Activated T-helper 2 cell treated with anti-CD3 and anti-CD28 coated beads, Interferon-gamma antibody, Interleukin-2, Interleukin-4, amounts not matched to agents 10 μg/mL and 5 μg/mL and 100 μg/mL, durations not matched to agents 14 hours and 24 hours and 36 hours (primary cell): ENCODE measurements around the gene RBFOX1. TPM values are rescaled to one million over a fixed set of nuclear protein-coding genes. Genes with fewer than 3 reads are reported as not detected.

Source experiments
- DNase-seq: peaks from one replicate; pipeline ENCODE4 v3.0.0; 2021; ENCODE audit warnings: low spot score
- H3K27ac Mint-ChIP-seq: one replicate; pipeline ENCODE4 v1.8.0; 2021; ENCODE audit warnings: mixed read lengths
- H3K27me3 Mint-ChIP-seq: one replicate; pipeline ENCODE4 v1.8.0; 2021; ENCODE audit warnings: low read depth, mixed read lengths
- H3K36me3 Mint-ChIP-seq: one replicate; pipeline ENCODE4 v1.8.0; 2021; ENCODE audit warnings: low read depth, mixed read lengths
- H3K4me1 Mint-ChIP-seq: one replicate; pipeline ENCODE4 v1.8.0; 2021; ENCODE audit warnings: low read depth, mixed read lengths
- H3K4me3 Mint-ChIP-seq: one replicate; pipeline ENCODE4 v1.8.0; 2021; ENCODE audit warnings: low read depth, mild to moderate bottlenecking, moderate library complexity, mixed read lengths
- H3K9me3 Mint-ChIP-seq: one replicate; pipeline ENCODE4 v1.8.0; 2021; ENCODE audit warnings: mixed read lengths
- intact Hi-C: fragments of 100-400 bp; cut with micrococcal nuclease; formaldehyde crosslinking; loops from one replicate; pipeline ENCODE4 v1.15.1; 2023
- total RNA-seq: library from RNA; stranded (reverse); gene quantifications from 2 replicates; pipeline ENCODE4 v1.2.3, GENCODE V29; 2022

Gene RBFOX1
- total RNA-seq, 1 donor from 2014 or later = not detected

DNA sequence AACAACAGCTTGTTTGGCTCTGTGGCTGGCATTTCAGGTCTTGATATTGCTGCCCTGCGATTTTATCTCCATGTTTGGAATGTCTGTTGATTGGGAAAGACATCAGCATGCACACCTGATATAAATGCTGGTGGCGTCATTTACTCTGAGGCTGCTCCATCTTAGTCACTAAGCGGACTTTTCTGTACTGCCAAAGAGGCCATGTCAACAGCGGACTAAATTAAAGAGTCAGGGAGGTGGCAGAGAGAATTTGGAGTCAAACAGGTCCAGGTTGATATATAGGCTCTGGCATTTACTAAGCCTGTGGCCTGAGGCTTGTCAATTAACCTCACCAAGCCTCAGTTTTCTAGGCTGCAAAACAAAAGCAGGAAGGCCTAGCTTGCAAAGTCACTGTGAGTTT is 6.2 kb downstream of the RBFOX1 start:
- Mint-ChIP-seq H3K36me3 (no peaks in the 10 kb centered on the region), H3K4me3 (no peak overlapping the region), H3K9me3 (peaks cover 50% of the 10 kb centered on the region), H3K27ac (no peak overlapping the region), H3K4me1 (no peaks in the 10 kb centered on the region), H3K27me3 (no peaks in the 10 kb centered on the region)
- no peak for DNase-seq
- intact Hi-C loops = no loop called here

DNA sequence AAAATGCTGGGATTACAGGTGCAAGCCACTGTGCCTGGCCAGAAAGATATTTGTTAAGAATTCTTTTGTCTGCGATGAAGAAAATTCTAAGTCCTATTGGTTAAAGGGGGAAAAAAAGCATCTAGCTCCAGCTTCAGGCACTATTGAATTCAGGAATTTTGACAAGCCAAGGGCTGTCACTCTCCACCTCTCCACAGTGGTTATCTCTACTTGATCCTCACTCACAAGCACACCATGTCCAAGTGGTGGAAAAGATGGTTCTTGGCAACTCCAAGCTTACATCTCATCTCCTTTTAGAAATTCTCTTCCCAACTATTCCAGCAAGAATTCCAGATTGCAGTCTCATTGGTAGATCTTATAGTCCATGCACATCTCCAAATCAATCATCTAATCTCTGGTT is 7.1 kb downstream of the RBFOX1 start:
- no peaks in the 10 kb centered on the region for H3K27me3 Mint-ChIP-seq
- no peak overlapping the region for H3K4me3 Mint-ChIP-seq
- intact Hi-C loops = no loop called here
- peaks cover 44% of the 10 kb centered on the region for H3K9me3 Mint-ChIP-seq
- no peak for DNase-seq
- H3K36me3 Mint-ChIP-seq = no peaks in the 10 kb centered on the region
- H3K27ac Mint-ChIP-seq = no peak overlapping the region
- no peaks in the 10 kb centered on the region for H3K4me1 Mint-ChIP-seq

DNA sequence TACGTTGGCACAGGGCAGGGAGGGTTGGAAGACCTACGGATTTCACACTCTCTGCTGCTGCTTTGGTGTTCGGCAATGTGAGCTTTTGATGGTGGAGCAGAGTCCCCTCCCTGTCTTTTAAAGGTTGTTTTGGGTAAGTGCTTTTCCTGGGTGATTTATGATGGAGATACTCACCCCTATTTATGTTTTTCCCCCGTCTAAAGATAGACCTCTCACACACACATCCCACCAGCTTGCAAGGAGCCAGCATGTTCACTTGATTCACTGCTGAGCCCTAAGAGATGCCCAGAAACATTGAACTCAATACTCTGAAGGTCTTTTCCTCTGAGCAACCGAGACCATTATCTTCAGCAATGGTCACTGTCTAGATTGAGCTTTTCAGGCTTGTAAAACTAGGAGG is 8.3 kb downstream of the RBFOX1 start:
- DNase-seq = no peak
- Mint-ChIP-seq H3K27me3 (no peaks in the 10 kb centered on the region), H3K36me3 (no peaks in the 10 kb centered on the region)

DNA sequence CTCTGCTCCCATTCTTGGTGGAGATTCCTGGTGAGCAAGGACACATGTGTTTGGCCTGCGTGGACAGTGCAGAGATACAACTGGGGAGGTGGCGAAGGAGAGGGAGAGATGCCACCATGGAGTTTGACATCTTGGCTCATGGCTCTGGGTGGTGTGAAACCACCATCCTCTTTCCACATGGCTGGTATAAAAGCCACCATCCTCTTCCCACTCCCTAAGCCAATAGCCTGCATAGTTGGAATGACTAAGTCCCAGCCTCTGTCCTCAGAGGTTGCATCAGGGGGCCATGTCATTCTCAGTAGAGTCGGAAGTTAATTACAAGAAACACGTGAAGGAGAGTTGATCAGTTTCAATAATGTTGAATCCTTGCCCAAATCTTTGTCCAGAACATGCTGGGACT is 10.0 kb downstream of the RBFOX1 start:
- Mint-ChIP-seq H3K27ac (no peak overlapping the region), H3K9me3 (peaks cover 55% of the 10 kb centered on the region), H3K36me3 (no peaks in the 10 kb centered on the region), H3K4me1 (no peaks in the 10 kb centered on the region), H3K27me3 (no peaks in the 10 kb centered on the region), H3K4me3 (no peak overlapping the region)
- no peak for DNase-seq
- intact Hi-C loops = no loop called here

More for the DNA sequence above, 8.3 kb downstream of the RBFOX1 start:
- intact Hi-C loops = no loop called here
- no peak overlapping the region for H3K27ac Mint-ChIP-seq
- no peaks in the 10 kb centered on the region for H3K4me1 Mint-ChIP-seq
- no peak overlapping the region for H3K4me3 Mint-ChIP-seq
- H3K9me3 Mint-ChIP-seq = peaks cover 42% of the 10 kb centered on the region

DNA sequence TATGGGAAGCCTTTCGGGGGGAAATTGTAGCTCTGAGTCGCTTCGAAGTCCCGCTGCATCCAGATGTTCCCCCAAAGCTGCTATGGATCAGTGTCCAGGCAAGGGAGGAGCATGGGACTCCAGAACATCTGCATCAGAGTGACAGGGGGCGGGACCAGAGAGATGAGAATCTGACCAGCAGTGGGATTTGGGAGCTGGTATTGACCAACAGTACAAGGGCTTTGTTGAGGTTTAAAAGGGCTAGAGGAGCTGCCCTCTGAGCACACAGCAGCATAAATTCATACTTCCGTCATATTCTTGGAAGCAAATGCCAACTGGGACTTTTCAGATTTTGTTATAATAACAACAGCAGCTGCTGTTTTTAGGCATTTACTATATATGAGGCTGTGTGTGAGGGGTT is 10.6 kb downstream of the RBFOX1 start:
- Mint-ChIP-seq H3K27ac (no peak overlapping the region), H3K4me3 (no peak overlapping the region), H3K36me3 (no peaks in the 10 kb centered on the region), H3K9me3 (peaks cover 58% of the 10 kb centered on the region), H3K27me3 (no peaks in the 10 kb centered on the region), H3K4me1 (no peaks in the 10 kb centered on the region)
- intact Hi-C loops = no loop called here
- no peak for DNase-seq

DNA sequence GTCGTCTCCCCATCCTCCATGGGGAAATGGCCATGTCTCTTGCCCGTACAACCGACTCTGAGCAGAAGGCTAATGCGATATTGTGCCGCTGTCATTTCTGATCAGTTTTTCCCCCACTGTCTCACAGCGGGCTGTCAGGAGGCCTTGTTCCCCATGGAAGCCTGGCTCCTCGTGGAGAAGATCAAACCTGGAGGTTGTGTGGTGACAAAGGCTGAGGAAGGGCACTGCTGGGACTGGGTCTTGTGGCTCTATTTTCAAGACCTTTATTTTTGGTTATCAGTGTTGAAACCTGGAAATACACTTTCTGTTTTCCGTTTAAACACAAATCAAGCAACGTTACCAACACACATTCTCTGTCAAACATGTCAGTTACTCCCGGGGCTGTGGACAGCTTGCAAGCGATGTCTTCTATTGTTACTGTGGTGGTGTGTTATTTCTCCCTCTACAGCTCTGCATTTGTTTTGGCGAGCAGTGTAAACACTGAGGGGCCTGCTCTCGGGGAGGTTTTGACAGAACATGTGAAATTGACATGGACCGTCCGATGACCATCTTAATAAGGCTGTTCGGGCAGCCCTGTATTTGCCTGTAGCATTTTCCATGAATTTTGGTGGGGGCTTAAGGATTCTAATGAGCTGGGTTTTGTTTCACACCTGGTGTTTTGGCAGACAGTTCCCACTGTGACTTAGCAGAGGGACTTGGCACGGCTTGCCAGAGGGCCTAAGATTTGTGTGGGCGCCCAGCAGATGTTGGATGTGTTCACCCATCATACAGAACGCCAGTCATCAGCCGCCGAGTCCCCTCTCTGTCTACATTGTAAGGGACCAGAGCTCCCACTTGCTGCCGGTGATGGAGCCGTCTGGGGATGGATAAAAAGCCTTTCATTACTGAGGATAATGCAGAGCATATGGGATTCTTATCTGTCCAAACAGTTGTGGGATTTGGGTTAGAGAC is 12.5 kb downstream of the RBFOX1 start:
- no peak overlapping the region for H3K4me3 Mint-ChIP-seq
- H3K27ac Mint-ChIP-seq = no peak overlapping the region

DNA sequence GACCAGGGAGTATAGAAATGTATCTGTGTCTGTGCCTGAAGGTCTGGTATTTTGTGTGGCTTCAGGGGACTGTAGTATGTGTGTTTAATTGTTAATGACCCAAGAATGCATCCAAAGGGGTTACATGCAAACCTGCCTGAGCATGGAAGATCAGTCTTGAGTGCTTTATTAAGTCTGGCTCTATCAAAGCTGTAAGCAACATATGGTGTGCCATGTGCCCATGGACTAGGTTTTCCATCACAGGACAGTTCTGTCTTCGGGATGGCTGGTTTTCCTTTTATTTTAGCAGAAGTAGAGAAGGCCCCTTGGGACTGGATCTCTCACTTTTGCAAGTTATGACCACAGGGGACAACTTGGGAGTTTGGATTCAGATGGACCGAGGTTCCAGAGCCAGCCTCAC is 18.2 kb downstream of the RBFOX1 start:
- no peak overlapping the region for H3K4me3 Mint-ChIP-seq
- no peak for DNase-seq
- H3K27ac Mint-ChIP-seq = no peak overlapping the region
- no peaks in the 10 kb centered on the region for H3K4me1 Mint-ChIP-seq
- H3K27me3 Mint-ChIP-seq = no peaks in the 10 kb centered on the region
- intact Hi-C loops = no loop called here
- peaks cover 70% of the 10 kb centered on the region for H3K9me3 Mint-ChIP-seq
- H3K36me3 Mint-ChIP-seq = no peaks in the 10 kb centered on the region

More for the DNA sequence above, 12.5 kb downstream of the RBFOX1 start:
- peaks cover 71% of the 10 kb centered on the region for H3K9me3 Mint-ChIP-seq
- no peaks in the 10 kb centered on the region for H3K27me3 Mint-ChIP-seq
- no peak for DNase-seq
- no peaks in the 10 kb centered on the region for H3K36me3 Mint-ChIP-seq
- H3K4me1 Mint-ChIP-seq = no peaks in the 10 kb centered on the region
- intact Hi-C loops = no loop called here

DNA sequence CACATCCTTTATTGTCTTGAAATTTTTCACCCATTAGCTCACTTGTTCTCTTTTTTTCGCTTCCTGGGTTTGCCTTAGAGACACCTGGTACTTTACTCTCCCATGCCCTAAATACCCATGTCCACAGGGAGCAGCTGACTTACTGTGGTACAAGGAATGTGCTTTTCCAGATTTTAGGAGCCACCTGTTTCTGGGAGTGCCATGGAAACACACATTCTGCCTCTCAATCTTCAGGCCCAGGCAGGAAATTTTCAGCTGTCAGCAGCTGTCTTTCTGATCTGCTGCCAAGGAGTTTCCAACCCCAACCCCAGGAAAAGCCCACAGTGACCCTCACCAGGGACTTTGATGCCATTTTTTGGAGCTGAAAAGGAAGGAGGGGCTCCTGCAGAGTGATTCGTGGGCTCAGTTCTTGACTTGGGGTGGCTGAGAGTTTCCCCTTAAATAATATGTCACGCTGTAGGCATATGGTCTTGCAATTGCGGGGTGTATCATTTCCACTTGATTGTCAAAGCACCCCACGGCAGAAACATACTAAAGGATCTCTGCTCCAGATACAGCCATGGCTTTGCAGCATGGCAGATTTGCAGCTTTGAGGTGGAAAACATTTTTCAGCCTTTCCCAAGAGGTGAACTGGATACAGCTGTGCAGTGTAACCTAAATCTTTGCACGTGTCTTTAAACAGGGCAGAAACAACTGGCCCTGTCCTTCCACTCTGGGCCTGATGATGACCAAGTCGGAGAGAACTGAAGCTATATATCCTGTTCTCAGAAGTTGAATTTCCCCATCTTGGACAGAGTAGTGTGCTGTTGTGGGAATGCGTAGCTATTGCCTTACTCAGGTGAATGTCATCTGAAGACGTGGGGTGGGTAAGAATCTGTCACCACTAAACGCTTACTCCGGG is 19.2 kb downstream of the RBFOX1 start:
- peaks cover 73% of the 10 kb centered on the region for H3K9me3 Mint-ChIP-seq
- no peaks in the 10 kb centered on the region for H3K36me3 Mint-ChIP-seq
- H3K27me3 Mint-ChIP-seq = no peaks in the 10 kb centered on the region
- H3K4me3 Mint-ChIP-seq = no peak overlapping the region
- DNase-seq = no peak
- H3K27ac Mint-ChIP-seq = no peak overlapping the region
- H3K4me1 Mint-ChIP-seq = no peaks in the 10 kb centered on the region
- intact Hi-C loops = no loop called here

DNA sequence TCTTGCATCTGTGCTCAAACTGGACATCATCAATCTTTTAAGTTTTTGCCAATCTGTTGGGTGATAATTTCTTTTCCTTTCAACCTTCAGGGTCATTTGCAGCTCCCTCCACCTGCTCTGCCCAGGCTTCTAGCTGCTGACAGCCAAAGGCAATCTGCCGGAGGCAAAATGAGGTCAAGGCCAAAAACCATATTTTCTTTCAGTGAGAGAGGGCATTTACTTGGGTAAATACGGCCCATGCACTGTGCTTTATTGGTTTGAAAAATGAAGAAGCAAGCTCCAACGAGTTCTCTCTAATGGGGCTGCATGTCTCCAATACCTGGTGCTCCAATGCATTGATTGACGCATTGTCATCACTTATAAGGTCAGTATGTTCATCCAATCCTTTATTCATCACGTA is 23.1 kb downstream of the RBFOX1 start:
- H3K27me3 Mint-ChIP-seq = no peaks in the 10 kb centered on the region
- intact Hi-C loops = no loop called here
- no peaks in the 10 kb centered on the region for H3K4me1 Mint-ChIP-seq
- H3K9me3 Mint-ChIP-seq = peaks cover 52% of the 10 kb centered on the region
- no peak for DNase-seq
- H3K4me3 Mint-ChIP-seq = no peak overlapping the region
- H3K36me3 Mint-ChIP-seq = no peaks in the 10 kb centered on the region
- H3K27ac Mint-ChIP-seq = no peak overlapping the region

DNA sequence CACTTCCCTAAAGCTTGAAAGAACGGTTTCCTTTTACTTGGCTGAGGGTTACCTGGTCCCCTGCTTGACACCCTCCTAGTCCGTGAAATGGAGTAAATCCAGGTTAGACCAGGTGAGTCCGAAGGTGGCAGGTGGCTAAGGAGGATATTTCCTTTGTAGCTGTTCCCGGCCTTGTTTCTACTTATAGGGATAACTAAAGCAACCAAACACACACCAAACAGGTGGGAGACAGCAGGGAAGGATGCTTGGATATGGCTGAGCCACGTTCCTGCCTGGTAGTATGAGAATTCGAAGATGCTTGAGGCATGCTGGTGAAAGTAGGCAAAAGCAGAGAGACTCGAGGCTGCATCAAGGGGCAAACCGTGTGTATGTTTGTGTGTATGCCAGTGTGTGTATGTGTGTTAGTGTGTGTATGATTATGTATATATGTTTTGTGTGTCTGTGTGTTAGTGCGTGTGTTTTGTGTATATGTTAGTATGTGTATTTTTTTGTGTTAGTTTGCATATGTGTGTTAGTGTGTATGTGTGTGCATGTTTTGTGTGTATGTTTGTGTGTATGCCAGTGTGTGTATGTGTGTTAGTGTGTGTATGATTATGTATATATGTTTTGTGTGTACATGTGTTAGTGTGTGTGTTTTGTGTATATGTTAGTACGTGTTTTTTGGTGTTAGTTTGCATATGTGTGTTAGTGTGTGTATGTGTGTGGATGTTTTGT is 28.9 kb downstream of the RBFOX1 start:
- no peaks in the 10 kb centered on the region for H3K4me1 Mint-ChIP-seq
- H3K27ac Mint-ChIP-seq = no peak overlapping the region
- H3K27me3 Mint-ChIP-seq = no peaks in the 10 kb centered on the region
- no peaks in the 10 kb centered on the region for H3K36me3 Mint-ChIP-seq
- no peak for DNase-seq
- intact Hi-C loops = no loop called here
- H3K9me3 Mint-ChIP-seq = peaks cover 33% of the 10 kb centered on the region
- no peak overlapping the region for H3K4me3 Mint-ChIP-seq

DNA sequence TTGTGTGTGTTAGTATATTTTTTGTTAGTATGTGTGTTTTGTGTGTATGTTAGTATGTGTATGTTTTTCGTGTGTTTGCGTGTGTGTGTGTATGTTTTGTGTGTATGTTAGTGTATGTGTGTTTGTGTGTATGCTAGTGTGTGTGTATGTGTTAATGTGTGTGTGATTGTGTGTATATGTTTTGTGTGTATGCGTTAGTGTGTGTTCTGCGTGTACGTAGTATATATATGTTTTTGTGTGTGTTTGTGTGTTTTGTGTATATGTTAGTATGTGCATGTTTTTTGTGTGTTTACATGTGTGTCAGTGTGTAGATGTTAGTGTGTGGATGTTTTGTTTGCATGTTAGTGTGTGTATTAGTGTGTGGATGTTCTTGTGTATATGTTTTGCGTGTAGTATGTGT is 29.6 kb downstream of the RBFOX1 start:
- H3K36me3 Mint-ChIP-seq = no peaks in the 10 kb centered on the region
- H3K4me3 Mint-ChIP-seq = no peak overlapping the region
- intact Hi-C loops = no loop called here
- peaks cover 34% of the 10 kb centered on the region for H3K9me3 Mint-ChIP-seq
- no peaks in the 10 kb centered on the region for H3K27me3 Mint-ChIP-seq
- no peak overlapping the region for H3K27ac Mint-ChIP-seq
- DNase-seq = no peak
- H3K4me1 Mint-ChIP-seq = no peaks in the 10 kb centered on the region

DNA sequence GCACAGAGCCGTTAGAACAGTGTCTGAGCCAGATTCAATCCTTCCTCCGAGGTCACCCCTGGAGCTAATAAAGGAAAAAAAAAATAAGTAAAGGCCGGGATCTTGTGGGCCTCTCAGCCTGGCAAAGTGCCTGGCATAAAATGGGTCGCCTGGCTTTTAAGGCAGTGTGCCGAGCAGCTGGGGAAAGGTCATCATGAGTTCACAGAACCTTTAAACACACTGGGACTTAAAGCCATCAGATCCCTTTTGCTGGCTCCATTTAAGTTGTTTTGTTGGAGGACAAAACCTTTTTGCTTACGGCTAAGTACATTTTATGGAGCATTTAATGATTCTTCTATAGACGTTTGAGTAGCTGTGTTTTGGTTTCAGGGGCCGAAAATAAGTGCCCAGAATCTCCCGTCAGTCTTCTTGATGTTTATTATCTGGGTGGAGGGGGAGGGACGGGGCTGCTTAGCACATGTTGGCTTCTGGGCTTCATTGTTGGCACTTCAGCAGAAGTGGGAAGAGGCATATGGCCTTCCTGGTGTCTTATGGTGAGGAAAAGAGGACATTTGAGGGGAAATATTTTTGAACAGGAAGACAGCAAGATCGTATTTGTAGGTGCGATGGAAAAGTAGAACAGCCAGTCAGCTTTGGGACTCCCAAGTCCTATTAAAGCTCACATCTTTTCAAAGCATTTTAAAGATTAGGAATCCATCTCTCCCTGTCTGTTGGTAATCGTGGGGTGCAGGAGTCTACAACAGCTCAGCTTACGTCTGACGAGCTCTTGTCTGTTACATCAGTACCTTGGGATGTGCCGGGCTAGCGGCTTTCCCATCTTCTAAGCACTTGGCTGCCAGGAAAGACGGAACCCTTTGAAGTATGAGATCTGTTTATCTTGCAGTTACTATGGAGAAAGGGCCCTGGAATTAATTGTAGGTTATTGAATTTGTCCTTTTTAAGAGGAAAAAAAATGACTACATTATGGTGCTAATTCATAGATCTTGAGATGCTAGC is 31.1 kb downstream of the RBFOX1 start:
- DNase-seq = no peak
- H3K4me1 Mint-ChIP-seq = no peaks in the 10 kb centered on the region
- no peaks in the 10 kb centered on the region for H3K36me3 Mint-ChIP-seq
- H3K27me3 Mint-ChIP-seq = no peaks in the 10 kb centered on the region
- no peak overlapping the region for H3K4me3 Mint-ChIP-seq
- peaks cover 34% of the 10 kb centered on the region for H3K9me3 Mint-ChIP-seq
- no peak overlapping the region for H3K27ac Mint-ChIP-seq
- intact Hi-C loops = no loop called here
